GM12892 (cell line): Measurements from ENCODE around the gene OXNAD1.

ENCODE experiments used
- POLR2A ChIP-seq: IDR thresholded peaks from 2 replicates; pipeline ENCODE4 v1.6.1; 2011; ENCODE audit warnings: low read depth, low read length, control low read depth
- POLR2AphosphoS5 ChIP-seq: IDR thresholded peaks from 2 replicates; pipeline ENCODE4 v1.6.1; 2011; ENCODE audit warnings: low read depth, low read length, control low read depth
- TAF1 ChIP-seq: IDR thresholded peaks from 2 replicates; pipeline ENCODE4 v1.6.1; 2011; ENCODE audit warnings: low read depth, mild to moderate bottlenecking, control low read depth, low read length, borderline replicate concordance

DNA sequence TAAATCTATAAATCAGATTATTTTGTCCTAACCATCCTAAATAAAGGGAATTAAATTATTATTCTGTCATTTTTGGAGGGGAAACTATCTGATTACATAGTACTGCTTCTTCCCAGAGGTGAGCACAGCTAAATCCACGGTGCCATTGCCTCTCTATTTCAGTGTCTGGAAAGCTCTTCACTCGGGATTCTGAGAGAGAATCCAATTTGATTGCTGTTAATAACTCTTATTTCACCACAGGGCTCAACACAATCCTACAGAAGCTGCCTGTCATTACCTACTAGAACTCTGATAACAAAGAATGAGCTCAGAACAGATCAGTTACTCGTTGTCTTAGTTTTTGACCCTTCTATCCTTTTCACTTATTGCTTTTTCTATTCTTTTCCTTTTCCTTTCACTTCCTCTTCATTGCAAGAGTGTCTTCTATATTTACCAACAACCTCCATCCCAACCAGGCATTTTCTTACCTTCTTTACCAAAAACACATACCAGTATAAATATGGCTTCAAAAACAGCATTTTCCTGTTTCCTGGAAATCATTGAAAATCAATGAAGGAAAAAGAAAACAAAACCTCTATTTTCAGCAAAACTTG, 30.4 kb downstream of the OXNAD1 start:
- no peak for TF ChIP-seq POLR2A
- TF ChIP-seq POLR2AphosphoS5: no peak
- no peak for TF ChIP-seq TAF1
